GM18498 (cell line): Measurements from ENCODE around the gene EFCAB3.
A peak's percentile ranks its signal among the peaks of the same experiment; 100 is the strongest.
"Not testable (repeated sequence)": the region's sequence is repeated elsewhere in the genome, so short reads cannot be mapped to it uniquely, and the experiment has no call there.

Experiments used
- ATAC-seq: cut with Tn5 transposase; IDR thresholded peaks from one replicate; pipeline ENCODE4 v1.9.1; 2021; ENCODE audit warnings: mild to moderate bottlenecking, moderate library complexity; ENCODE audit not compliant: unreplicated experiment

EFCAB3 gene

GRCh38 chr17:62380253-62380652 is at the start of gene EFCAB3:
Gene EFCAB3, plus strand, starts transcription at chr17:62380553. Its CDS starts 2,427 bp downstream, at chr17:62382980.
- no peak for ATAC-seq

GRCh38 chr17:62336527-62336926 is 43.8 kb upstream of the EFCAB3 start:
- ATAC-seq: no peak

GRCh38 chr17:62343764-62344270 is 36.5 kb upstream of the EFCAB3 start:
- ATAC-seq: no peak

DNA sequence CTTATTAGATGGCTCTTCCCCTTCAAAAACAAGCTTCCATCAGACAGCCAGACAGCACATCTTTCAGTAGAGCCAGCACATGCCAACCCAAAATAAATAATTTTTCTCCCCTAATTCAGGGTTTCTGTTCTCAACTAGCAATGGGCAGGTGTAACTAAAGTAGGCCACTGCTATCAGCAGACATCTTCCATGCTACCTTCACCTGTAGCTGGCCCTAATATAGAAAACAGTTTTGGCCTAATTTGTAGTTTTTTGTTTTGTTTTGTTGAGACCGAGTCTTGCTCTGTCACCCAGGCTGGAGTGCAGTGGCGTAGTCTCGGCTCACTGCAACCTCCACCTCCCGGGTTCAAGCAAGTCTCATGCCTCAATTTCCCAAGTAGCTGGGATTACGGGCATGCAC is 29.2 kb upstream of the EFCAB3 start:
- ATAC-seq: no peak

DNA sequence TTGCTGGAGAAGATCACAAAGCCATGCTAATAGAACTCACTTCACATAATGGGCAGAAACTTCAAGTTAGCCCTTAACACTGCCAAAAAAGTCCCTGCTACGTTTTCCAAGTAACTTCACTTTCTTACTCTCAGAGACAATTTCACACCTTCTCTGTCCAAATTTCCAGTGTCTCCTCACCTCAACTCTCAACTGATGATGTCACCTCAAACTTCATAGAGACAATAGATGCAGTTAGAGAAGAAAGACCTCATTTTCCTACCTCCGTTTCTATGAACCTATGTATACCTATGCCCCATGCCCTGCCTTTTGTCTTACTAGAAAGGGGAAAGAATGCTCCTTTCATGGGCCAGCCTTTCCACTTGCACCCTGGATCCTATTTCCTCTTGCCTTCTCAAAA is 14.2 kb upstream of the EFCAB3 start:
- ATAC-seq: no peak

GRCh38 chr17:62381561-62381960 is 1.2 kb downstream of the EFCAB3 start:
- no peak for ATAC-seq

DNA sequence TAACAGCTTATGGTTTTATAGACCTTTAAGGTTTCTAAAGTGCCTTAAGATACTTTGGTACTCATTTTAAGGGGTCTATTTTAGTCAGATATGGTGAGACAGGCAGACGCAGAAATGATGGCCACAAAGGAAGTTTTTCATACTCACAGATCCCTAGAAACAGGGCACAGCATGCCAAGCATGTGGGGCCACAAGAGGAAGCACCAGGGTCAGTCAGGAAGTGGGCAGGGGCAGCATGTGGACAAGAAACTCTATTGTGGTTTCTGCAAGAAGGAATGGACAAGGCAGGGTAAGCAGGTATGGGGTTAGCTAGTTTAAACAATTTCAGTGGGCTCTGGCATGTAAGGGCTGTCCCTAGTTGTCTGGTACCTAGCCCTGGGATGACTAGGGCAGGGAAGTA is 8.5 kb downstream of the EFCAB3 start:
- ATAC-seq: no peak

GRCh38 chr17:62392908-62393307 is 12.6 kb downstream of the EFCAB3 start:
- no peak for ATAC-seq

- ATAC-seq: no peak
These were observed 18.5 kb downstream of the EFCAB3 start for GRCh38 chr17:62398891-62399290.

DNA sequence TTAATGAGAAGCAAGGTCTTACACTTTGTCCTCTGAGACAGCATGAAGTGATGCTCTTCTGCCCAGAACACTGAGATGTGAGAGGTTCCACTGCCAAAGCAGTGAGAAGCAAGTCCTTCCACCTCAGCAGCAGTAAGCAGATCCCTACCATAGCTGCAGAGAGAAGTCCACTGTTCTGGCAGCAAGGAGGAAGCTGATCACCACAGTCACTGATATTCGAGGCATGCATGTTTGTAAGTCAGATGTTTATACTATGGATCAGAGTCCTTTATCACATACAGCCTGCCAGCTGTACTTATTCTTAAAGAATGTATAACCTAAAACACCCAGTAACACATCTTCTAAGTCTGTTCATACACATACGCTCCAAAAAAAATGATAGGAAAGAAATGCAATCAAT is 25.1 kb downstream of the EFCAB3 start:
- ATAC-seq: no peak

GRCh38 chr17:62413090-62413489 is 32.7 kb downstream of the EFCAB3 start:
- not testable (repeated sequence) for ATAC-seq

DNA sequence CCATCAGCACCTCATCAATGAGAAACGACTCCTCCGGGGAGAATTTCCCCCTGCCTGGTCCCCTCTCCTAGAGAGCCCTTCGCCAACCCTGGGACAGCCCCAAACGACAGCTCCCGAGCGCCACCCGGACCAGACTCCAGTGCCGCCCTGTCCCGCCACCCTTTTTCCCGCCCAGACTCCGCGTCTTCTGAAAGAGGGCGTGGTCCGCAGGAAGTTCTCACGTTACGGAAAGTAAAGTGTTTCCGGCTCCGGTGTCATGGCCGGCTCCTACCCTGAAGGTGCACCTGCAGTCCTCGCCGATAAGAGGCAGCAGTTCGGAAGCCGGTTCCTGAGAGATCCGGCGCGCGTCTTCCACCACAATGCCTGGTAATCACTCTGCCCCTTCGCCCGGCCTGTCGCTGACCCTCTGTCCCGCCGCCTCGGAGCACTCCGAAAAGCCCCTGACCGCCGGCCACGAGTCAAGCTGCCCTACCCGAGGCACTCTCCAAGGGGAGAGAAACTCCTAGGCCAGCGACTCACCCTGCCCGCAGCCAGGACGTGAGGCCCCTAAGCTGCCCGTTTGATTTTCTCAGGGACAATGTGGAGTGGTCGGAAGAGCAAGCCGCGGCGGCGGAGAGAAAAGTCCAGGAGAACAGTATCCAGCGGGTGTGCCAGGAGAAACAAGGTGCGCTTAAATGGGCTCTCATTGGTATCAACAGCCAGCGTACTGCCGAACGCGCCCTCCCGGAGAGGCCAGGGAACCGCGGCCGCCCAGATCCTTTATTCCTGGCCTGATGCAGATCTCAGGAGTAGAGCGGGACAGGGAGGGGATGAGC is 43.5 kb downstream of the EFCAB3 start, which contains the start of gene METTL2A:
Gene METTL2A (plus strand): TSS at position 251 of the 815 bp plus-strand sequence. CDS start 6 bp downstream, at position 257.
- ATAC-seq: peak; percentile 89

GRCh38 chr17:62426214-62426613 is 45.9 kb downstream of the EFCAB3 start:
- not testable (repeated sequence) for ATAC-seq

- not testable (repeated sequence) for ATAC-seq
These were observed 54.9 kb downstream of the EFCAB3 start for GRCh38 chr17:62435251-62435650.

DNA sequence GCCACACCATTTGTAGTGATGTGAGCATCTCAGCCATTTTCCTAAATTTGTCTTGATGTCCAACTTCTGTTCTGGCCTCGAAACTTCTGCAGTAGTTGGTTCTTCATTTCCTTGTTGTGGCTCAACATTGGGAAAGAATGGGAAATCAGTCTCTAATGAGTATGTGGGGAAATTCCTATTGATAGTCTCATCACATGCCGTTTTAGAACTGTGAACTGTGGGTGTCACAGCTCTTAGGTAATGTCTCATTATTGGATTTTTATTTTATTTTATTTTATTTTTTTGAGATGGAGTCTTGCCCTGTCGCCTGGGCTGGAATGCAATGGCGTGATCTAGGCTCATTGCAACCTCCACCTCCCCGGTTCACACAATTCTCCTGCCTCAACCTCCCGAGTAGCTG is 60.8 kb downstream of the EFCAB3 start:
- not testable (repeated sequence) for ATAC-seq

GRCh38 chr17:62444063-62444462 is 63.7 kb downstream of the EFCAB3 start:
- ATAC-seq: no peak

- ATAC-seq: not testable (repeated sequence)
These were observed 65.4 kb downstream of the EFCAB3 start for GRCh38 chr17:62445791-62446190.

- ATAC-seq: not testable (repeated sequence)
These were observed 71.8 kb downstream of the EFCAB3 start for GRCh38 chr17:62452195-62452594.

- not testable (repeated sequence) for ATAC-seq
These were observed 72.7 kb downstream of the EFCAB3 start for GRCh38 chr17:62453041-62453440.

DNA sequence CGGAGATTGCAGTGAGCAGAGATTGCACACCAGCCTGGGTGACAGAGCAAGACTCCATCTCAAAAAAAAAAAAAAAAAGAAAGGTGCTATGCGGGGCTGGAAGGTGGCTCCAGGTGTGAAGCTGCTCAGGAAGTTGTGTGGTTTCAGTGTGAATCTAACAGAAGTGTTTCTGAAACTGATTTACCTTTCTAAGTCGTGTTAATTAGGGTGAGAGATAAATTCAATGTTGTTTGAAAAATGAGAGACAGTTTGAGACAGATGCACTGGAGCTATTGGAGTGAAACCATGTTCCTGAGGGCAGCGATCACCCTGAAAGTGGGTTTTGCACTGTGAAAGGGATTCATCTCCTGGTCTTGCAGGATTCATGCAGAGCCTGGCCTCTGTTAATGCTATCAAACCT is 73.3 kb downstream of the EFCAB3 start:
- peak; percentile 40 for ATAC-seq

GRCh38 chr17:62454111-62454510 is 73.8 kb downstream of the EFCAB3 start:
- ATAC-seq: peak; percentile 61

DNA sequence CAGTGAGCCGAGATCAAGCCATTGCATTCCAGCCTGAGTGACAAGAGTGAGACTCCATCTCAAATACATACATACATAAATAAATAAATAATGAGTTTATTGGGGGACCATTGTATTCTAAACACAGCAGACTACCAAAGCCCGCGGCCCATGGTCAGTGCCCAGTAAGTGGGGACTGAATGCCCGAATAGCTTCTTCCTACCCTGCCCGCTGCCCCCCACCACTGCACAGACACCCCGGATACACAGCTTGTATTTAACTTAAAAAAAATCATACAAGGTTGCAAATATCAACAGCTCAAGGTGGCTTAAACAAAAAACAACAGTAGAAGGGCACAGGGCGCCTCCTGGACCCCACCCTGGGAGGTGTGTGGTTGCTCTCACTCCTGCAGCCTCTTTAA is 75.7 kb downstream of the EFCAB3 start:
- ATAC-seq: no peak
